Ishikawa (cell line): ENCODE measurements around the gene RLF.

Experiments used
- CEBPB ChIP-seq: IDR thresholded peaks from 2 replicates; pipeline ENCODE4 v1.6.1; 2012
- CREB1 ChIP-seq: IDR thresholded peaks from 2 replicates; pipeline ENCODE4 v1.6.1; 2012; ENCODE audit warnings: low read depth
- EGR1 ChIP-seq: IDR thresholded peaks from 2 replicates; pipeline ENCODE4 v1.6.1; 2012
- EP300 ChIP-seq: IDR thresholded peaks from 2 replicates; pipeline ENCODE4 v1.6.1; 2012; ENCODE audit warnings: borderline replicate concordance
- FOXM1 ChIP-seq: IDR thresholded peaks from 2 replicates; pipeline ENCODE4 v1.6.1; 2012; ENCODE audit warnings: low read depth, borderline replicate concordance
- NFIC ChIP-seq: IDR thresholded peaks from 2 replicates; pipeline ENCODE4 v1.6.1; 2012
- RAD21 ChIP-seq: IDR thresholded peaks from 2 replicates; pipeline ENCODE4 v1.6.1; 2012; ENCODE audit warnings: low read depth
- TAF1 ChIP-seq: IDR thresholded peaks from 2 replicates; pipeline ENCODE4 v1.6.1; 2012; ENCODE audit warnings: low read depth, mild to moderate bottlenecking
- TCF12 ChIP-seq: IDR thresholded peaks from 2 replicates; pipeline ENCODE4 v1.6.1; 2012; ENCODE audit warnings: low read depth
- TEAD4 ChIP-seq: IDR thresholded peaks from 2 replicates; pipeline ENCODE4 v1.6.1; 2012
- YY1 ChIP-seq: IDR thresholded peaks from 2 replicates; pipeline ENCODE4 v1.6.1; 2012; ENCODE audit warnings: low read depth
- ZBTB7A ChIP-seq: IDR thresholded peaks from 2 replicates; pipeline ENCODE4 v1.6.1; 2012; ENCODE audit warnings: low read depth
- TF ChIP-seq, protein P1 (sequence below): IDR thresholded peaks from 2 replicates; pipeline ENCODE4 v1.6.1; 2012; ENCODE audit warnings: low read depth, mild to moderate bottlenecking
- TF ChIP-seq, protein P2 (sequence below): IDR thresholded peaks from 2 replicates; pipeline ENCODE4 v1.6.1; 2012
- TF ChIP-seq, protein P3 (sequence below): IDR thresholded peaks from 2 replicates; pipeline ENCODE4 v1.6.1; 2012

RLF gene

DNA sequence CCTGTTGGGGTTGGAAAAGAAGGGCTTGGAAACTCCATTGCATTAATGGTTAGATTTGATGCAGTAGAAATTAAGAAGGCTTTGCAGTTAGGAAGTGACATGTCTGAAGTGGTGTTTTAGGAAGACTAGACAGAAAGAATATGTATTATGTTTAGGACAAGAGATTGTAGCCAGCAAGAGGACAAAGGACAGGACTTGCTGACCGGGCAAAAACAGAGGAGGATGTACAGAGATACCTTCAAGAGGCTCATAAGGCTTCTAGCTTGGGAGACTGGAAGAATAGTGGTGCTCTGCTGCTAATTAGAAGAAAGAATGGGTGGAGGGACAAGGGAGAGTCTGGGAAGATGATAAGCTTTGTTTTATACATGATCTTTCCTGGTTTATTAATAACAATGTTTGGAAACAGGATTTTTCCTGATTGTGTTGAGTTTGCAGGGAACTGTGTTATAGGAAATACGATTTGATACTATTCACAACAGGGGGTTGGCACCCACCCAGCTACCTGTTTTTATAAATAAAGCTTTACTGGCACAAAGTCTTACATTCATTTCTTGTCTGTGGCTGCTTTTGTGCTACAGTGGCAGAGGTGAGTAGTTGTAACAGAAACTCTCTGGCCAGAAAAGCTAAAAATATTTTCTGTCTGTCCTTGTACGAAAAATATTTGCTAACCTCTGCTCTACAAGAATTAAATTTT, 49.5 kb downstream of the RLF start:
- TF ChIP-seq EGR1 = no peak
- TF ChIP-seq NFIC = peak; percentile 45; the same call in 1 of the 2 replicates

DNA sequence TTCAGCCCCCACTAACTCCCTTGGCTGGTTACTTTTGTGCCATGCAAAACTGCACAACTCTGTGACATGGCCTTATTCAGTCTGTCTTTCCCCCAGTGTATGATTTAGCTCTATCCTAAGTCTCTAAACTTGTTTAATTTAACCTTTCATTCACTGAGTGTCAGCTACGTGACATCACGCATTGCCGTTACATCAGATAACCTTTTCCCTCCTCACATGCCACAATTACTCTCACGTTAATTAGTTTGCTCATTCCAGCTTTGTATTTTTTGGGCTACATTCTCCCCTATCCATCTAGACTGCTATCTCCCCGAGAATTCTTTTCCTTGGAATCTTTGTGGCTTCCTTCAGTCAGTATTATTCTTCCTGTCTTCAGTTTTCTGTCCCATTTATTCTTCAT, 57.1 kb downstream of the RLF start:
- TF ChIP-seq NFIC (no peak), TEAD4 (no peak), FOXM1 (no peak), CREB1 (no peak), TAF1 (no peak), EP300 (no peak), EGR1 (no peak), YY1 (no peak), CEBPB (no peak), TCF12 (no peak), ZBTB7A (no peak), RAD21 (no peak)
- TF ChIP-seq, protein P1, sequence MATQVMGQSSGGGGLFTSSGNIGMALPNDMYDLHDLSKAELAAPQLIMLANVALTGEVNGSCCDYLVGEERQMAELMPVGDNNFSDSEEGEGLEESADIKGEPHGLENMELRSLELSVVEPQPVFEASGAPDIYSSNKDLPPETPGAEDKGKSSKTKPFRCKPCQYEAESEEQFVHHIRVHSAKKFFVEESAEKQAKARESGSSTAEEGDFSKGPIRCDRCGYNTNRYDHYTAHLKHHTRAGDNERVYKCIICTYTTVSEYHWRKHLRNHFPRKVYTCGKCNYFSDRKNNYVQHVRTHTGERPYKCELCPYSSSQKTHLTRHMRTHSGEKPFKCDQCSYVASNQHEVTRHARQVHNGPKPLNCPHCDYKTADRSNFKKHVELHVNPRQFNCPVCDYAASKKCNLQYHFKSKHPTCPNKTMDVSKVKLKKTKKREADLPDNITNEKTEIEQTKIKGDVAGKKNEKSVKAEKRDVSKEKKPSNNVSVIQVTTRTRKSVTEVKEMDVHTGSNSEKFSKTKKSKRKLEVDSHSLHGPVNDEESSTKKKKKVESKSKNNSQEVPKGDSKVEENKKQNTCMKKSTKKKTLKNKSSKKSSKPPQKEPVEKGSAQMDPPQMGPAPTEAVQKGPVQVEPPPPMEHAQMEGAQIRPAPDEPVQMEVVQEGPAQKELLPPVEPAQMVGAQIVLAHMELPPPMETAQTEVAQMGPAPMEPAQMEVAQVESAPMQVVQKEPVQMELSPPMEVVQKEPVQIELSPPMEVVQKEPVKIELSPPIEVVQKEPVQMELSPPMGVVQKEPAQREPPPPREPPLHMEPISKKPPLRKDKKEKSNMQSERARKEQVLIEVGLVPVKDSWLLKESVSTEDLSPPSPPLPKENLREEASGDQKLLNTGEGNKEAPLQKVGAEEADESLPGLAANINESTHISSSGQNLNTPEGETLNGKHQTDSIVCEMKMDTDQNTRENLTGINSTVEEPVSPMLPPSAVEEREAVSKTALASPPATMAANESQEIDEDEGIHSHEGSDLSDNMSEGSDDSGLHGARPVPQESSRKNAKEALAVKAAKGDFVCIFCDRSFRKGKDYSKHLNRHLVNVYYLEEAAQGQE = no peak
- TF ChIP-seq, protein P2, sequence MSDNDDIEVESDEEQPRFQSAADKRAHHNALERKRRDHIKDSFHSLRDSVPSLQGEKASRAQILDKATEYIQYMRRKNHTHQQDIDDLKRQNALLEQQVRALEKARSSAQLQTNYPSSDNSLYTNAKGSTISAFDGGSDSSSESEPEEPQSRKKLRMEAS = no peak
- TF ChIP-seq, protein P3, sequence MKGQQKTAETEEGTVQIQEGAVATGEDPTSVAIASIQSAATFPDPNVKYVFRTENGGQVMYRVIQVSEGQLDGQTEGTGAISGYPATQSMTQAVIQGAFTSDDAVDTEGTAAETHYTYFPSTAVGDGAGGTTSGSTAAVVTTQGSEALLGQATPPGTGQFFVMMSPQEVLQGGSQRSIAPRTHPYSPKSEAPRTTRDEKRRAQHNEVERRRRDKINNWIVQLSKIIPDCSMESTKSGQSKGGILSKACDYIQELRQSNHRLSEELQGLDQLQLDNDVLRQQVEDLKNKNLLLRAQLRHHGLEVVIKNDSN = no peak

DNA sequence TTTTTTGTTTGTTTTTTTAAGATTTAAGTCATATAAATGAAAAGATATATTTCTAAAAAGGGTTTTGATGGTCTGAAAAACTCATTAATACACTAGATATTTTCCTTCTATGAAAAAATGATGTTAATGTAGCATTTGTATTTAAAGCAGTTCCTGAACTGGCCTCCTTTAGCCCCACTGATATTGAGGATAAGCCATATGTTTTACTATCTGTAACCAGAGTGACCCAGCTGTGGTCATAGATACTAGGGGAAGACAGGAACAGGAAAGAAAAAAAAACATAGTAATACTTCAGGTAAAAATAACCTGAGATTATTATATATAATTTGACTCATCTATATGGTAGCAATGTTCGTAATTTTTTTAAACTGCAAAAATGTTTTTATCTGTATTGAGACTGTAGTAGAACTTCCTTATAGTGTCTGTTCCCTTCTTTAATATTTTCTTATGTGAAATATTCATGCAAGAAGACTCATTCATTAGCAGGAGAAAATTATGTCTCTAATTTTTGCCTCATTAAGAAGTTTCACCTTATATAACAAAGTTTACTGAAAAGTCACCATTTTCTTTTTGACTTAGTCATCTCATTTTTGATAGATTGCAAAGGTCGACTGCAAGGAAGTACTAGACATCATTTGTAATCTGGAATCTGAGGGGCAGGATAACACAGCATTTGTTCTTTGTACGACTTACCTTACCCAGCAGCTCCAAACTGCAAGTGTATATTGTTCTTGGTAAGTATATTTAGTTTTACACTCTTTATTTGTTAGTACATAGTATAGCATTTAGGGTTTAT, 61.0 kb downstream of the RLF start:
- no peak for TF ChIP-seq EGR1
- TF ChIP-seq TAF1 = no peak
- TF ChIP-seq TEAD4 = no peak
- TF ChIP-seq ZBTB7A = no peak
- no peak for TF ChIP-seq YY1
- TF ChIP-seq EP300 = no peak
- TF ChIP-seq, protein P2 = no peak
- no peak for TF ChIP-seq TCF12
- no peak for TF ChIP-seq CREB1
- TF ChIP-seq FOXM1 = no peak
- no peak for TF ChIP-seq CEBPB
- no peak for TF ChIP-seq NFIC
- no peak for TF ChIP-seq RAD21
- TF ChIP-seq, protein P3 = no peak
- TF ChIP-seq, protein P1 = no peak

DNA sequence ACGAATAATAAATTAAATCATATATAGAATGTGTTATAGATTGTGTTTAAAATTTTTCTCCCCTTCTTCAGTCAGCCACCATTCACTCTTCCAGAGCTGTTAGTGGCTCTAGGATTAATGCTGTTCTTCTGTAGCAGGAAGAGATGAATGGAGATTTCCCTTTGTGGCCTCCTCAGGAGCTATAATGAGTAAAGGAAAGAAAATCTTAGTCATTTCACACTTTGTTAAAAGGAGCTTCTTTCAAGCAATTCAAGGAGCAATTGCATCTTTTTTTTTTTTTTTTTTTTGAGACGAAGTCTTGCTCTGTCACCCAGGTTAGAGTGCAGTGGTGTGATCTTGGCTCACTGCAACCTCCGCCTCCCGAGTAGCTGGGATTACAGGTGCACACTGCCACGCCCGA, 62.9 kb downstream of the RLF start:
- TF ChIP-seq CREB1 (no peak), EP300 (no peak), TEAD4 (no peak), ZBTB7A (no peak), TAF1 (no peak), NFIC (no peak), EGR1 (no peak), CEBPB (no peak), FOXM1 (no peak), YY1 (no peak), RAD21 (no peak), TCF12 (no peak)
- TF ChIP-seq, protein P2 = no peak
- TF ChIP-seq, protein P3 = no peak
- TF ChIP-seq, protein P1 = no peak
